Testis (tissue), 2 donors: ENCODE measurements around the gene KHDC1.

Experiments used
- CTCF ChIP-seq, 3 experiments: fragments of 450-650 bp in 2 of 3; fragments of 200-600 bp in 1 of 3; sonication (generic) in 1 of 3; IDR thresholded peaks; one replicate each; pipeline ENCODE4 v1.5.1; 2016 to 2019; ENCODE audit warnings: antibody characterized with exemption in 3 of 3, mild to moderate bottlenecking in 2 of 3, moderate library complexity in 1 of 3
- POLR2A ChIP-seq: fragments of 450-650 bp; IDR thresholded peaks from one replicate; pipeline ENCODE4 v1.6.1; 2017; ENCODE audit warnings: antibody characterized with exemption, mild to moderate bottlenecking, moderate library complexity

GRCh38 chr6:73200735-73201134 lies 62.3 kb downstream of the KHDC1 start:
- TF ChIP-seq CTCF (IDR thresholded peaks at IDR 0.05) (no peak), POLR2A (no peak)
